Fibroblast of skin of left biceps (primary cell): ENCODE results near the gene RRAGD.
A peak's percentile ranks its signal among the peaks of the same experiment; 100 is the strongest.

ENCODE experiments used
- DNase-seq, 2 experiments: peaks; one replicate each; pipeline ENCODE4 v3.0.0-alpha.2; 2013; ENCODE audit warnings: low read depth in 2 of 2

RRAGD gene

GRCh38 chr6:89375427-89376267 is 36.4 kb downstream of the RRAGD start:
- DNase-seq = no peak

GRCh38 chr6:89372506-89372901 is 39.6 kb downstream of the RRAGD start:
- DNase-seq = no peak

GRCh38 chr6:89371849-89372505 is 40.1 kb downstream of the RRAGD start:
- DNase-seq = no peak

GRCh38 chr6:89368999-89369398 is 43.1 kb downstream of the RRAGD start:
- no peak for DNase-seq

- no peak for DNase-seq
These were observed 44.0 kb downstream of the RRAGD start for GRCh38 chr6:89368107-89368506.

- DNase-seq = no peak
These were observed 47.5 kb downstream of the RRAGD start for GRCh38 chr6:89364586-89364985.

- no peak for DNase-seq
These were observed 50.9 kb downstream of the RRAGD start for GRCh38 chr6:89361171-89361570.

- DNase-seq = no peak
These were observed 51.6 kb downstream of the RRAGD start for GRCh38 chr6:89360415-89360999.

- DNase-seq = no peak
These were observed 52.5 kb downstream of the RRAGD start for GRCh38 chr6:89359561-89359960.

GRCh38 chr6:89357390-89357789 is 54.7 kb downstream of the RRAGD start:
- DNase-seq = no peak

- DNase-seq = no peak
These were observed 55.4 kb downstream of the RRAGD start for GRCh38 chr6:89356642-89357170.

- no peak for DNase-seq
These were observed 56.4 kb downstream of the RRAGD start for GRCh38 chr6:89355511-89356194.

- DNase-seq = no peak
These were observed 58.2 kb downstream of the RRAGD start for GRCh38 chr6:89353702-89354392.

- no peak for DNase-seq
These were observed 58.9 kb downstream of the RRAGD start for GRCh38 chr6:89353118-89353556.

- peak; percentile 77 to 79 for DNase-seq
These were observed 59.6 kb downstream of the RRAGD start, which contains the start of gene UBE2J1 for GRCh38 chr6:89352278-89353117. TSS of gene UBE2J1 (minus strand) at chr6:89352722. CDS start at chr6:89352569, 153 bp downstream.

- no peak for DNase-seq
These were observed 60.3 kb downstream of the RRAGD start for GRCh38 chr6:89351671-89352277.

- no peak for DNase-seq
These were observed 61.6 kb downstream of the RRAGD start for GRCh38 chr6:89350281-89350966.

GRCh38 chr6:89348372-89348771 is 63.7 kb downstream of the RRAGD start:
- DNase-seq = no peak

GRCh38 chr6:89347825-89348224 is 64.2 kb downstream of the RRAGD start:
- no peak for DNase-seq
